Smooth muscle cell (in vitro differentiated cells): ENCODE measurements around the gene IQCN. TPM values are rescaled to one million over a fixed set of nuclear protein-coding genes. Genes with fewer than 3 reads are reported as not detected.

Source experiments
- DNase-seq: peaks from one replicate; lab custom pipeline; 2025; ENCODE audit not compliant: unreplicated experiment; lab: John Stamatoyannopoulos, UW
- H2AFZ ChIP-seq: fragments of 200-600 bp; sonication (generic); 2 replicates; pipeline ENCODE4 v1.6.0; 2016; ENCODE audit warnings: antibody characterized with exemption, low read depth, mild to moderate bottlenecking
- H3F3A ChIP-seq: fragments of 200-600 bp; sonication (generic); 2 replicates; pipeline ENCODE4 v1.6.0; 2017; ENCODE audit warnings: antibody characterized with exemption, low read depth
- H3K27ac ChIP-seq: fragments of 200-600 bp; sonication (generic); 2 replicates; pipeline ENCODE4 v1.5.1; 2016; ENCODE audit warnings: low read depth, mild to moderate bottlenecking
- H3K27me3 ChIP-seq: fragments of 200-600 bp; sonication (generic); 2 replicates; pipeline ENCODE4 v1.6.1; 2016; ENCODE audit warnings: low read depth, mild to moderate bottlenecking
- H3K36me3 ChIP-seq: fragments of 200-600 bp; sonication (generic); 2 replicates; pipeline ENCODE4 v1.5.1; 2016; ENCODE audit warnings: low read depth
- H3K4me1 ChIP-seq: fragments of 200-600 bp; sonication (generic); 2 replicates; pipeline ENCODE4 v1.5.1; 2016; ENCODE audit warnings: low read depth
- H3K4me2 ChIP-seq: fragments of 200-600 bp; sonication (generic); 2 replicates; pipeline ENCODE4 v1.6.0; 2016; ENCODE audit warnings: mild to moderate bottlenecking
- H3K4me3 ChIP-seq: fragments of 200-600 bp; sonication (generic); 2 replicates; pipeline ENCODE4 v1.5.1; 2016; ENCODE audit warnings: mild to moderate bottlenecking
- H3K79me2 ChIP-seq: fragments of 200-600 bp; sonication (generic); 2 replicates; pipeline ENCODE4 v1.6.0; 2016; ENCODE audit warnings: low read depth, mild to moderate bottlenecking
- H3K9ac ChIP-seq: fragments of 200-600 bp; sonication (generic); 2 replicates; pipeline ENCODE4 v1.6.0; 2016; ENCODE audit warnings: low read depth
- H3K9me3 ChIP-seq: fragments of 200-600 bp; sonication (generic); replicated peaks from 2 replicates; pipeline ENCODE4 v1.5.1; 2016; ENCODE audit warnings: low read depth
- H4K20me1 ChIP-seq: fragments of 200-600 bp; sonication (generic); 2 replicates; pipeline ENCODE4 v1.6.0; 2016; ENCODE audit warnings: low read depth
- CTCF ChIP-seq: fragments of 200-600 bp; sonication (generic); IDR thresholded peaks from 2 replicates; pipeline ENCODE4 v1.5.1; 2017; ENCODE audit warnings: borderline replicate concordance, mild to moderate bottlenecking, antibody characterized with exemption; ENCODE audit not compliant: insufficient read depth, poor library complexity, severe bottlenecking
- WGBS: methylation state at CpG from one replicate; pipeline ENCODE4 v1.1.7; 2016; ENCODE audit warnings: low lambda C conversion rate; 5-methylcytosine and 5-hydroxymethylcytosine counted together
- polyA plus RNA-seq: library from polyadenylated mRNA; unstranded; fragments of >200 nt; fragmentation: Nextera tagmentation; extraction: Ambion mirVana; gene quantifications from 2 replicates; pipeline ENCODE4 v1.2.1, GENCODE V29; 2016
- total RNA-seq: library from RNA; depleted of rRNA; stranded (reverse); fragments of >200 nt; gene quantifications from 2 replicates; pipeline ENCODE4 v1.2.3, GENCODE V29; 2014

IQCN gene
- total and polyA plus RNA-seq, 2 experiments from 2014 or later: 2.5 to 4.9 TPM

GRCh38 chr19:18264137-18264854 is 10.0 kb downstream of the IQCN start:
- Histone ChIP-seq H3K36me3 (no peaks in the 10 kb centered on the region), H3F3A (no peaks in the 10 kb centered on the region), H3K9ac (no peak overlapping the region), H3K4me3 (no peak overlapping the region), H3K79me2 (no peaks in the 10 kb centered on the region), H3K9me3 (no peaks in the 10 kb centered on the region), H4K20me1 (no peaks in the 10 kb centered on the region), H3K27ac (no peak overlapping the region), H3K4me1 (no peaks in the 10 kb centered on the region), H2AFZ (no peak overlapping the region), H3K27me3 (no peaks in the 10 kb centered on the region), H3K4me2 (no peak overlapping the region)
- no peak for DNase-seq
- no peak for TF ChIP-seq CTCF
- WGBS: 96% methylated on average over 19 of the region's 23 CpGs

DNA sequence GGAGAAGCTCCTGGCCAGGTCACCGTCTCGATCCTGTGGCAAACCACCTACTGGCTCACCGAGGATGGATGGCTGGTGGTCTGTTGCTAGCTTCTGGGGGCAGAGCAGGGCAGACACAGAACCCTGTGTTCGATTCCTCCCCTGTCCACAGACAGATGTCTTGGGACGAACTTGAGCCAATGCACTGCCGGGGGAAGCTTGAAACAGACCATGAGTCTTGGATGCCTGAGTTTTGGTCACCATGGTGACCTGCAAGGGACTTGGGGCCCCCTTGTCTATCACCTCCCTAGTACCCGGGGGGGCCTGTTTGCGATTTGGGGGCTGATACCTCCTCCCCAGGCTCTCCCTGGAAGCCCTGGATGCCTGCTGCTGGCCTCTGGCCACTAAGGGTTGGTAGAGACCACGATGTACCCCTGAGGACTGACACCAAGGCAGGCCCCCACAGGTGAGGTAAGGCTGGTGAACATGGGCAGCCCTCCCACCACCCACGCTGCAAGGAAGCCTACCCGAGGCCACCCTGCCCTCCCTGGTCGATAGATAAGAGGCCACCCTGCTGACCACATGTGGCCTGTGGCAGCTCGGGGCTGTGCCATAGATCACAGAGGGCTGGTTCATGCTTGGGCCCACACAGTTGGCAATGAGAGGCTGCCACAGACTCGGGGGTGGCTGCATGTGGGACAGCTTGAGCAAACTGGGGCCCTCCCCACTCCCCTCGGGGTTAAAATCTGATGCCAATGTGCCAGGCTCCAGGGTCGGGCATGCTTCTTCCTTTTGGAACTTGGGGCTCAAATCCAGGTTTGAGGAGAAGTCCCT is 10.7 kb downstream of the IQCN start:
- H3K36me3 ChIP-seq: no peaks in the 10 kb centered on the region
- H3K4me2 ChIP-seq: no peak overlapping the region
- no peak overlapping the region for H2AFZ ChIP-seq
- H4K20me1 ChIP-seq: no peaks in the 10 kb centered on the region
- H3K27me3 ChIP-seq: no peaks in the 10 kb centered on the region
- H3K4me3 ChIP-seq: no peak overlapping the region
- H3K9ac ChIP-seq: no peak overlapping the region
- no peak for DNase-seq
- H3K27ac ChIP-seq: no peak overlapping the region
- no peaks in the 10 kb centered on the region for H3K79me2 ChIP-seq
- H3F3A ChIP-seq: no peaks in the 10 kb centered on the region
- 79% methylated on average over 16 of the region's 16 CpGs for WGBS
- H3K9me3 ChIP-seq: no peaks in the 10 kb centered on the region
- no peaks in the 10 kb centered on the region for H3K4me1 ChIP-seq
- TF ChIP-seq CTCF: no peak

DNA sequence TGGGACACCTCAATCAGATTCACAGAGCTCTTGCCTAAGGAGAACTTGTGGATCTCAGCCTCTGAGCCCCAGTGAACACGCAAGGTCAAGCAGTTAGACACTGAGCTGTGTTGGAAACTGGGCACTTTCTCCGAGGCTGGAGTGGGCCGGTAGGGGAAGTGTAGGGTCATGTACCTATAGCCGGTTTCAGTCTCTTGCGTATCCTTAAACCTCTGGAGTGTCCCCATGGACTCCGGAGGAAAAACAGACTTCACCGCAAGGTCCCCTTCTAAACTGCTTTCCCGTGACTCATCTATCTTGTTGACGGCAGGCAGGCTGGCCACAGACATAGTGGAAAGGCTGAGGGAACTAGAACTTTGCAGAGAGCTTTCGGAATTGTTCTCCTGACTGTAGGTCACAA is 11.3 kb downstream of the IQCN start:
- Histone ChIP-seq H3K27ac (no peak overlapping the region), H3K36me3 (no peaks in the 10 kb centered on the region), H3K4me3 (no peak overlapping the region), H3K4me2 (no peak overlapping the region), H3K9ac (no peak overlapping the region), H3K79me2 (no peaks in the 10 kb centered on the region), H3K4me1 (no peaks in the 10 kb centered on the region), H3K27me3 (no peaks in the 10 kb centered on the region), H2AFZ (no peak overlapping the region), H4K20me1 (no peaks in the 10 kb centered on the region), H3F3A (no peaks in the 10 kb centered on the region), H3K9me3 (no peaks in the 10 kb centered on the region)
- no peak for DNase-seq
- TF ChIP-seq CTCF: no peak
- 73% methylated on average over 10 of the region's 10 CpGs for WGBS

DNA sequence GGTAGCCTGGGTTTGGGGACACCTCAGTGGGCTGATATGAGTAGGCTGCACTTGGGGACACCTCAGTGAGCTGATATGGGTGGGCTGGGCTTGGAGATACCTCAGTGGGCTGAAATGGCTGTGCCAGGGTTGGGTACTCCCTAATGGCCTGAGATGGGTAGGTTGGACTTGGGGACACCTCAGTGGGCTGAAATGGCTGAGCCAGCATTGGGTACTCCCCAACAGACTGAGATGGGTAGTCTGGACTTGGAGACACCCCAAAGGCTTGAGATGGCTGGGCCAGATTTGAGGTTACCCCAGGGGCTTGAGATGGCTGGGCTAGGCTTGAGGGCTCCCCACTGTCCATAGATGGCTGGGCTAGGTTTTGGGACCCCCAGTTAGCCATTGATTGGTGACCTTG is 12.1 kb downstream of the IQCN start:
- H3K36me3 ChIP-seq: no peaks in the 10 kb centered on the region
- H3K27ac ChIP-seq: no peak overlapping the region
- no peaks in the 10 kb centered on the region for H4K20me1 ChIP-seq
- H3K9me3 ChIP-seq: no peaks in the 10 kb centered on the region
- no peak for TF ChIP-seq CTCF
- no peak overlapping the region for H3K9ac ChIP-seq
- no peak for DNase-seq
- no peak overlapping the region for H2AFZ ChIP-seq
- no peaks in the 10 kb centered on the region for H3K79me2 ChIP-seq
- H3K4me3 ChIP-seq: no peak overlapping the region
- H3K4me2 ChIP-seq: no peak overlapping the region
- H3K27me3 ChIP-seq: no peaks in the 10 kb centered on the region
- H3F3A ChIP-seq: no peaks in the 10 kb centered on the region
- no peaks in the 10 kb centered on the region for H3K4me1 ChIP-seq
